ENCODE data around the gene WDR19. TPM values are rescaled to one million over a fixed set of nuclear protein-coding genes. Genes with fewer than 3 reads are reported as not detected.

WDR19 gene
- total RNA-seq, 1 donor from 2014 or later: 86.3 TPM

DNA sequence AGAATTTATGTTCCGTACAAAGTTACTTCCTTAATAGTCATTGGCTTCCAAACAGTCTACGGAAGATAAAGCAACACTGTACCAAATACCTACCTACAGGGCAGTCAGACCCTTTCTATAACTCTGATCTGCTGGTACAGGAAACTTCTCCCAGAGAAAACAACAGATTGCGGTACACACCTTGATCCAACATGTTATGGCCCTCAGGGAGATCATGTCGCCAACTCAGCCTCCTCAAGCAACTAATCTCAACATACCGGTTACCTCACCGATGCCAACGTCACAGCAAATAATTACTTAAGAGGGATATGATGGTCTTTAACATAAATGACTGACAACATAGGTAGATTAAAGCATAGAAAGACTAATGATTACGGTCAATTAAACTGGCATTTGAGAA lies 113.5 kb downstream of the WDR19 start:
- Histone ChIP-seq H3K4me1 (no peaks in the 10 kb centered on the region), H2AFZ (replicated peaks) (no peak overlapping the region), H3K9ac (no peak overlapping the region), H3K27ac (no peak overlapping the region), H3K27me3 (no peaks in the 10 kb centered on the region), H3K9me3 (ENCODE audit: low read depth) (no peaks in the 10 kb centered on the region), H4K20me1 (ENCODE audit: low read depth) (no peaks in the 10 kb centered on the region), H3K79me2 (ENCODE audit: low read depth) (no peaks in the 10 kb centered on the region), H3F3A (ENCODE audit: low read depth) (no peaks in the 10 kb centered on the region), H3K4me3 (no peak overlapping the region), H3K36me3 (peaks cover 15% of the 10 kb centered on the region), H3K4me2 (no peak overlapping the region)
- H3K4me3 Mint-ChIP-seq: no peak overlapping the region
- peaks cover 52% of the 10 kb centered on the region for H3K36me3 Mint-ChIP-seq
- H3K27ac Mint-ChIP-seq: no peak overlapping the region
- no peaks in the 10 kb centered on the region for H3K9me3 Mint-ChIP-seq
- no peak for DNase-seq (ENCODE audit: low spot score)
- H3K4me1 Mint-ChIP-seq: no peaks in the 10 kb centered on the region
- TF ChIP-seq EZH2phosphoT487 (IDR thresholded peaks at IDR 0.05): no peak
- TF ChIP-seq EZH2 (IDR thresholded peaks at IDR 0.05): no peak
- TF ChIP-seq, protein P1, sequence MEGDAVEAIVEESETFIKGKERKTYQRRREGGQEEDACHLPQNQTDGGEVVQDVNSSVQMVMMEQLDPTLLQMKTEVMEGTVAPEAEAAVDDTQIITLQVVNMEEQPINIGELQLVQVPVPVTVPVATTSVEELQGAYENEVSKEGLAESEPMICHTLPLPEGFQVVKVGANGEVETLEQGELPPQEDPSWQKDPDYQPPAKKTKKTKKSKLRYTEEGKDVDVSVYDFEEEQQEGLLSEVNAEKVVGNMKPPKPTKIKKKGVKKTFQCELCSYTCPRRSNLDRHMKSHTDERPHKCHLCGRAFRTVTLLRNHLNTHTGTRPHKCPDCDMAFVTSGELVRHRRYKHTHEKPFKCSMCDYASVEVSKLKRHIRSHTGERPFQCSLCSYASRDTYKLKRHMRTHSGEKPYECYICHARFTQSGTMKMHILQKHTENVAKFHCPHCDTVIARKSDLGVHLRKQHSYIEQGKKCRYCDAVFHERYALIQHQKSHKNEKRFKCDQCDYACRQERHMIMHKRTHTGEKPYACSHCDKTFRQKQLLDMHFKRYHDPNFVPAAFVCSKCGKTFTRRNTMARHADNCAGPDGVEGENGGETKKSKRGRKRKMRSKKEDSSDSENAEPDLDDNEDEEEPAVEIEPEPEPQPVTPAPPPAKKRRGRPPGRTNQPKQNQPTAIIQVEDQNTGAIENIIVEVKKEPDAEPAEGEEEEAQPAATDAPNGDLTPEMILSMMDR (IDR thresholded peaks at IDR 0.05): no peak
- no peaks in the 10 kb centered on the region for H3K27me3 Mint-ChIP-seq (ENCODE audit: insufficient read depth, low read depth)

DNA sequence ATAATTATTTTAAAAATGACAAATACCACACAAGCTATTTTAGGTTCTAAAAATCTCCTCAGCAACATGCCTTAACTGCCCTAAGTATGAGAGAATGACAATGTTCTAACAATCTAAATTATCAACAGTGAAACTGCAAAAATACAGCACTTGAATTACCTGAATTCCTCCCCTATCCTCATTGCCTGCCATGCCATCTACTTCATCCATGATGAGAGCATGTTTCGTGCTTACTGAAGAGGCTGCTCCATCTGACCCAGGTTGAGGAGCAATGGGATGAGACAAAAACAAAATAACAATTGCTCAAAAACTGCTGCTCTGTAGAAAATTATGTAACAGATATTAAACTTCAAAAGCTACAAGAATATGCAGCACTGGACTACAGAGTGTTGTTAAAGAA lies 120.6 kb downstream of the WDR19 start:
- Mint-ChIP-seq H3K4me3 (no peak overlapping the region), H3K27me3 (ENCODE audit: insufficient read depth, low read depth) (peaks cover 2% of the 10 kb centered on the region)

DNA sequence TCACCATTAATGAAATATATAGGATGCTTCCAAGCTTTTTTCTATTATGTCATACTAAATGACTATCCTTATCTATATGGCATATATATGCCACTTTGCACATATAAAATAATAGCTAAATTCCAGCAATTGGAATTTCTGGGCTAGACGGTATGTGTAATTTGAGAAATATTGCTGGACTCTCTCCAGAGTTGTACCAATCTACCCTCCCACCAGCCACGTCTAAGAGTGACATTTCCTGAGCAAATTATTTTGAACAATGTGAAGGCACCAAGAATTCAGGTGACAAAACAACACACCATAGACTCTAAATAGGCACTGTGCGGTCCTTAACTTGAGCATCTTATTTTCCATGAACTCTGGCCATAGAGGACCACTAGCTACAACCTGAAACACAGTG lies 121.5 kb downstream of the WDR19 start:
- Histone ChIP-seq H3K4me1 (no peaks in the 10 kb centered on the region), H3K79me2 (ENCODE audit: low read depth) (no peaks in the 10 kb centered on the region), H3K4me3 (no peak overlapping the region), H4K20me1 (ENCODE audit: low read depth) (no peaks in the 10 kb centered on the region), H3K9ac (no peak overlapping the region), H3F3A (ENCODE audit: low read depth) (no peaks in the 10 kb centered on the region), H3K36me3 (peaks cover 17% of the 10 kb centered on the region), H3K27me3 (no peaks in the 10 kb centered on the region), H3K4me2 (no peak overlapping the region), H3K27ac (no peak overlapping the region), H3K9me3 (ENCODE audit: low read depth) (no peaks in the 10 kb centered on the region), H2AFZ (replicated peaks) (no peak overlapping the region)
- no peak for DNase-seq (ENCODE audit: low spot score)
- no peak overlapping the region for H3K27ac Mint-ChIP-seq
- peaks cover 33% of the 10 kb centered on the region for H3K36me3 Mint-ChIP-seq
- no peaks in the 10 kb centered on the region for H3K4me1 Mint-ChIP-seq
- peaks cover 2% of the 10 kb centered on the region for H3K27me3 Mint-ChIP-seq (ENCODE audit: insufficient read depth, low read depth)
- H3K9me3 Mint-ChIP-seq: no peaks in the 10 kb centered on the region
- TF ChIP-seq, protein P1 (IDR thresholded peaks at IDR 0.05): no peak
- TF ChIP-seq EZH2phosphoT487 (IDR thresholded peaks at IDR 0.05): no peak
- no peak for TF ChIP-seq EZH2 (IDR thresholded peaks at IDR 0.05)
- no peak overlapping the region for H3K4me3 Mint-ChIP-seq

More for the DNA sequence above, 120.6 kb downstream of the WDR19 start:
- Histone ChIP-seq H3K4me2 (no peak overlapping the region), H3K4me1 (no peaks in the 10 kb centered on the region), H3K9me3 (ENCODE audit: low read depth) (no peaks in the 10 kb centered on the region), H3K27ac (no peak overlapping the region), H4K20me1 (ENCODE audit: low read depth) (no peaks in the 10 kb centered on the region), H3K27me3 (no peaks in the 10 kb centered on the region), H3K4me3 (no peak overlapping the region), H3K9ac (no peak overlapping the region), H3K36me3 (peaks cover 15% of the 10 kb centered on the region), H3K79me2 (ENCODE audit: low read depth) (no peaks in the 10 kb centered on the region), H3F3A (ENCODE audit: low read depth) (no peaks in the 10 kb centered on the region), H2AFZ (replicated peaks) (no peak overlapping the region)
- TF ChIP-seq EZH2 (IDR thresholded peaks at IDR 0.05) (no peak), EZH2phosphoT487 (IDR thresholded peaks at IDR 0.05) (no peak)
- TF ChIP-seq, protein P1 (IDR thresholded peaks at IDR 0.05): no peak
- peaks cover 34% of the 10 kb centered on the region for H3K36me3 Mint-ChIP-seq
- H3K4me1 Mint-ChIP-seq: no peaks in the 10 kb centered on the region
- H3K27ac Mint-ChIP-seq: no peak overlapping the region
- H3K9me3 Mint-ChIP-seq: no peaks in the 10 kb centered on the region
- DNase-seq (ENCODE audit: low spot score): no peak

Data from neural progenitor cell (in vitro differentiated cells).